Kidney glomerular epithelial cell (primary cell): ENCODE results near the gene HSPG2.

Experiments
- DNase-seq: peaks from one replicate; lab custom pipeline; 2025; lab: John Stamatoyannopoulos, UW

Gene HSPG2

DNA sequence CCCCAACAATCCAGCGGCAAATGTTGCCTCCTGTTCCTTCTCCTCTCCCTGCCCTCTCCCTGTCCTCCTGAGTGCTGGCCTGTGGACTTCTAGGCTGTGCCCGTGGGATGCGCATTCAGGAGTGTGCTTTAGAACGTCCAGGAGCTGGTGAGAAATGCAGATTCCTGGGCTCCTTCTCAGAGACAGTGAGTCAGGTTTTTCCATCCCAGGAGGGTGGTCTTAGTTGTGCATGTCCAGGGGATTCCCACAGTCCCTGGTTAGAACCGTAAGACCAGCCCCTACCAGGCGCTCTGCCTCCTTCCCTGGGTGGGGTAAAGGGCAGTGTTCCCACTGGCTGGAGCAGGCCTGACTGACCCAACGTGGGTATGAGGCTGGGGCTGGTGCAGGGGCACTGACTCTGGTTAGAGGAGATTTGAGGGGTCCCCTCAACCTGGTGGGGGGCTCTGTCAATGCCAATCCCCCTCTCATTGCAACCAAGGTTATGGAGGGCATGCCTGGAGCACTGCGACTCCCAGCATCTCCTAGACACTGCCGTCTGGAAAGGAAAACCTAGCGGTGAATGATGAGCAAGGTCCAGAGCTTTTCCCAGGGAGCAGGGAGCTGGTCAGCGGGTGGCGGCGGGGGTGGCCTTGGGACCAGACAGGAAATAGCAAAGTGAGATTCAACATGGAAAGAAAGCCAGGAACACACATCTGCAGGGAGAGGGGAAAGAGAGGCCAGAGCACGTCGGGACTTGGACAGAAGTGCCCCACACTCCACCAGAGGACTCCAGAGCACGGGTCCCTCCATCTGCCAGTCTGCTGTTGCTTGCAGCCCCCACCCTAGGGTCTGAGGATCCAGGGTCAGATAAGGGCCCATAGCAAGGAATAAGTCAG lies 38.5 kb downstream of the HSPG2 start:
- DNase-seq = no peak

DNA sequence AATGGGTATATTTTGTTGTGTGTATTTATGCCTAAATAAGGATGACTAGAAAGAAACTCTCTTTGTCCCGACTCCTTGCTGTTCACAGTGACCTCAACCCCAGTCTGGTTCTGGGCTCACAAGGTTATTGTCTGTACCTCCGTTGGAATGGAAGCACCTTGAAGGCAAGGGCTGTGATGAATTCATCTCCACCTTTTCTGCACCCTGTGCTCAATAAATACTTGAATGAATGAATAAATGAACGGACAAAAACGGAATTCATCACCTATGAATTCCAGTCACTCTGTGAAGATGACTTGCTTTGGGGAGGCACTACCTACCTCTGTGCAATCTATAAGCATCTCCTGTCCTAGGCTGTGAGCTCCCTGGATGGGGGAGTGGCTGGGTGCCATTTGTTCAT lies 39.3 kb downstream of the HSPG2 start:
- DNase-seq = no peak

DNA sequence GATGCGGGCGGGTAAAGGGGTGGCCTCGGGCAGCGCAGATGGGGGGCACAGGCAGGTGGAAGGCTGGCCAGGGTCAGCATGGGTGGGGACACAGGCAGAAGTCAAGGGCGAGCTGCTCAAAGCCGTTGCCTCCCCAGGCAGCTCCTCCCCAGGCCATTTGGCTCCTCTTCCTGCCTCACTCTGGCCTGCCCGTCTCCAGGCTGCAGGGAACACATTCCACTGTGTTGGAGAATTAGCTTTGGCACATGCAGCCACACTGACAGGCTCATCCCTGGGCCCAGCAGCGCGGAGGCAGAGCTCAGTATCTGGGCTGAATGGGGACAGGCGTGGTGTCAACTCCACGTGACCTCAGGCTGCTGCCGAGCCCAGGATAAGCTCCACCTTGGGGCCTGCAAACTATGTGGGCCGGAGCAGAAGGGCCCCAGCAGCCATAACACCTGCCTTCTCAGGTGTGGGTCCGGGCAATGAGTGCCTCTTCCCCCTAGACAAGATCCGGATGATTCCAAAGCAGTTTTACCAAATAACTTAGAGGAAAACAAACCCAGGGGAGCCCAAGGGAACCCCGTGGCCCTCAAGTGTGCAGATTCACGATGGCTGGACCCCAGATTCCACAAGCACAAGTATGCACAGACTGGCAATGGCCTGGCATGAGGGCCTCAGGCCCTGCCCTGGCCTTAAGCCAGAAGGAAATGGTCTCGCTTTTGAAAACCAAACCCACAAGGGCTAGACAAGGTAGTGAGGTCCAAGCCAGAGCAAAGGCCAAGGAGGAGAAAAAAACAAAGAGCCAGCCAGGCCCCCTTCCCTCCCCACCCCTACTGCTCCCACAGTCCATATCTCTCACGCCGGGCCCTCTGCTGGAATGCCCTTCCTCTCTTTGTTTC lies 40.2 kb downstream of the HSPG2 start:
- no peak for DNase-seq

GRCh38 chr1:21896026-21896425 lies 41.1 kb downstream of the HSPG2 start:
- no peak for DNase-seq

DNA sequence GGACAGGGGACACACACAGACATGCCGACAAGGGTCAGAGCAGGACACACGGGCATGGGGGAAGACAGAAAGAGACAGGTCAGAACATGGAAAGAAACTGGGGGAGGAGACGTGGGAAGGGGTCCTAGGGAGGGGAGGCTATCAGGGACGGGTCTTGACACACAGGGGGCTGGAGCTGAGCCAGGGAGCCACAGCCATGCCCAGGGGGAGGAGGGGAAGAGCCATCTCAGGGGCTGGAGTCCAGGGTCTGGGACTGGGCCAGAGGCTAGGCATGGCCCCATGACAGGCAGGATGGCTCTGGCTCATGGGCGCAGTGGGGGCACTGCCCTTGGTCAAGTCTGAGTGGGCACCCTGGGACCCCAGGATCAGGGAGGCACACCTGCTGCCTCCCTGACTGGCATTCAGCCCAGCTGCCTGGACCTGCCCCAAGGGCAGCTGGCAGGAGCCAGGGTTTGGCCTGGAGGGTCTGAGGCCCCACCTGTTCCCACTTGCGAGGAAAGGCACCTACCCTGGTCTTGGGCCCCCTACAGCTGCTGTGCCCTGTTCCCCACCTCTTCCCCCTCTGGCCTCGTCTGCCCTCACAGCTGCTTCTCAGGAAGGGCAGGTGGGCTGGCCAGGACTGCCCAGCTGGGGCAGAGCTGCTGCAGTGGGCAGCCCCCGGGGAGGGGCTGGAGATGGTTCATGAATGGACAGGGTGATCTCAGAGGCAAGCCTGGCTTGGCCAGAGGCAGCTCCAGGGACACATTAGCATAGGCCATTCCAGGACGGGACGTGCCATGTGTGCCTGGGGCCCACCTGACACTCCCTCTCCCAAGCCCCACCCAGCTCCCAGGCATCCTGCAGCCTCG lies 42.9 kb downstream of the HSPG2 start:
- no peak for DNase-seq

DNA sequence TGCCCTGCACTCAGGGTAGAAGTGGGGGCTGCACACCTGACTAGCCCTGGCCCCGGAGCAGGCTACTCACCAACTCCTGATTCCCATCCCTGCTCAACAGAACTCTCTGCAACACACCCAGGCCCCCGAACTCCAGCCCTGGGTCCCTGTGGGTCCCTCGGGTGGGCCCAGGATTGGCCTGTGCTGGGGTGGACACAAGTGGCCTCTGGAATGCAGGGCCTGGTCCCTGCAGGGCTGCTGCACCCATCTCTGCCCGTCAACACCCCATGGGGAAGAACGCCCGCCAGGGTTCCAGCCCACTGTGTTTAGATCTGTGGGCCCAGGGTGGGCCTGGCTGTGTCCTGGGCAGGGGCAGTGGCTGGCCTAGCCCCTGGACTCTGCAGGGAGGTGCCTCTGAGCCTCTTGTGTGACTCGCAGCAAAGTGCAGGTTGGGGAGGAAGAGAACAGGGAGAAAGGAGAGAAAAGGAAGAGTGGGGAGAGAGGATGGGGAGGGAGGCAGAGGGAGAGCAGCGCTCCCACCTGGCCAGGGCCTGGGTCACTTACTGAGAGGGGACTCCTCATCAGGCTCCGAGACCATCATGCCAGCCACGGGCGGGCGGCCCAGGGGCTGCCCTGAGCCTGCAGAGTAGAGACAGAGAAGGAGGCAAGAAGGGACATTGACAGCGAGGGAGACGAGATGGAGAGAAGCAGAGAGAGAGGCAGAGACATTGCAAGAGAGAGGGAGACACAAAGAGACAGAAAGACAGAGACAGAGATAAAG lies 43.9 kb downstream of the HSPG2 start:
- DNase-seq = no peak

GRCh38 chr1:21891621-21892479 lies 45.3 kb downstream of the HSPG2 start:
- DNase-seq = no peak

- DNase-seq = no peak
Measured at GRCh38 chr1:21891081-21891480, 46.0 kb downstream of the HSPG2 start.

DNA sequence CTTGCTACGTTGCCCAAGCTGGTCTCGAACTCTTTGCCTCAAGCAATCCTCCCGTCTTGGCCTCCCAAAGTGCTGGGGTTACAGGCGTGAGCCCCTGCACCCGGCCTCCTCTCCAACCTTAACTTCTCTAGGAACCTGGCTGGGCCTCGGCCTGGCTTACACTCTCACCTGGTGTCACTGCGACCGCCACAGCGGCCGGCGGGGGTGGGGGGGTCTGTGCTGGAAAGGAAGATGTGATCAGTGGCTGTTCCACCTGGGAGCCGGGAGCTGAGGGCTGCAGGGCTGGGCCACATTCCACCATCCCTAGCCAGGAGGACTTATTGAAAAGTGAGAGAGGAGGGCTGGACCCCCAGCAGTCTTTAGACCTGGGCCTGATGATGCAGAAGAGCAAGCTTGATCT lies 48.6 kb downstream of the HSPG2 start:
- no peak for DNase-seq

GRCh38 chr1:21887796-21888195 lies 49.3 kb downstream of the HSPG2 start:
- no peak for DNase-seq

DNA sequence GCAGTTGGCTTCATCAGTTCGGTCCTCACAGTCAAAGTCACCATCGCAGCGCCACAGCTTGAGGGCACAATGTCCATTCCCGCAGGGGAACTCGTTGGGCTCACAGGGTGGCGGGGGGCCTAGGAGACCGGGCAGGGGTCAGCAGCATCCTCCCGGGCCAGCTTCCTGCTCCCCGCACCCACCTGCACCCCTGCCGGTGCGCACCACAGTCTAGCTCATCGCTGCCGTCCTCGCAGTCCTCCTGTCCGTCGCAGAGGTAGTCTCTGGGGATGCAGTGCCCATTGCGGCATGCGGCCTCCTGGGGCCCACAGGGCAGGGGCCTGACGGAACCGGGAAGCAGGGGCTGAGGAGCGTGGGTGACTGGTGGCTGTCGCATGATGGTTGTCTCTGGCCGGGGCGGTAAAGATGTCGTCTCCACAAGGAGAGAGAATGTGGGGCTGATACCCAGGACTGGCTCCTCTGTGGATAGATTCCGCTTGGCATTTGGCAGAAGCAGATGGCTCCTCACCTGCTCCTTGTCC lies 49.8 kb downstream of the HSPG2 start:
- no peak for DNase-seq

DNA sequence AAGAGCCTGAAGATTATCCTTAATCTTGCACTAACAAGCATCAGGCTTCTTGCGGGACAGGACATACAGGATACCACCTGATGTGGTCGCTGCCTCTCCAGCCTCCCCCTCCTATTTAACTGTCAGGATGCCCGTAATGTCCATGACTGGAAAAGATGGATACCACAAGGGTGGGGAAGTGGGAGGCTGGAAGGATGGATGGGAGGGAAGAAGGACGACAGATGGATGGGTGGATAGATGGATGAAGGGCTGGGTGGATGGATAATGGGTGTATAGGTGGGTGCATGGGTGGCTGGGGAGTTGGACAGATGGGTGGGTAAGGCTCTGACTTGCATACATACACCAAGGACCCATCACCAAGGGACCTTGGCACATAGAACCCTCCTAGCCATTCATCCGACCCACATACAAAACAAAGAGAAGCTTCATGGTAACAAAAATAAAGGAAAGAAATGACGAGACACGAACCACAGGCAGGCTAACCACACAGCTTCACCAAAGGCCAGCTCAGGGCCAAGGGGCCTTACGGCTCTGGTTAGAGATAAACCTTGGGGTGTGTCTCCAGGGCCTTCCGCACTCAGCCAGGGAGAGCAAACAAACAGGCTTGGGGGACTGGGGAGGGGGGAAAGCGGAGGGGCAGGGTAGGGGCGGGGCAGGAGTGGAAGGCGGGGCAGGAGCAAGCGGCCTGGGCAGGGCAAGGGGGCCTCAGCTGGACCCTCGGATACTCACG lies 50.5 kb downstream of the HSPG2 start:
- DNase-seq = no peak

GRCh38 chr1:21885236-21886037 lies 51.7 kb downstream of the HSPG2 start:
- DNase-seq = no peak

GRCh38 chr1:21884456-21885235 lies 52.5 kb downstream of the HSPG2 start:
- DNase-seq = no peak

GRCh38 chr1:21882721-21883415 lies 54.2 kb downstream of the HSPG2 start:
- no peak for DNase-seq

DNA sequence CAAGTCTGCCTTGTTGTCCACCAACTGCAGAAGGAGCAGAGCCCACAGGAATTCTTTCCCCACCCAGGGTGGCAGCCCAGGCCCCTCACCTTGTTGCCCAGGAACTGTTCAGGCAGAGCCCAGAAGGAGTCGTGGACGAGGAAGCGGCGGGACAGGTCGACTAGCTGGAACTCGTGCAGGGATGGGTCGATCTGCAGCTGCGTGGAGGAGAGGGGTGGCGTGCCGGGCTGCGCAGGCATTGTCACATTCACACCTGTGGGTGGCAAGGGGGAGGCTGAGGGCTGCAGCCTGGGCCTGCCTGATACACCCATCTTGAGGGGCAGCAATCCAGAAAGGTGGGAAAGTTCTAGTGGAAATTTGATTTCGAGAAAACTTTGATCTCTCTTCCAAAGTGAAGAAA lies 55.9 kb downstream of the HSPG2 start:
- no peak for DNase-seq

DNA sequence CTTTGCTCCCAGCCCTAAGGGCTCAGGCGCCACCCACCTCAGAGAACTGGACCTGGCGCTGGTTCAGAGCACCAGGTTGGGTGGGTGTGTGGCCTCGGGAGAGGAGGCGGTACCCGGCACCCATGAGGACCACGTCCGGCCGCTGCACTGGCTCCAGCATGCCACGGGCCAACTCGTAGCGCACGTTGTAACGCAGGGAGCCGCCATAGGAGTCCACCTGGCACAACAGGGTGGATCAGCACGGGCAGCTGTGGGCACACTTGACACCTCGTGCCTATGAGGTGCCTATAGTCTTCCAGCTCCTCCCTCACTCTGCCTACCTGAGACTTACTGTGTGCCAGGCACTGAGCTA lies 56.5 kb downstream of the HSPG2 start:
- no peak for DNase-seq
